SKM-1 (cell line): ENCODE data around the gene DPP10.
"Not testable (repeated sequence)": the region's sequence is repeated elsewhere in the genome, so short reads cannot be mapped to it uniquely, and the experiment has no call there.

Experiments used
- DNase-seq: peaks from one replicate; lab custom pipeline; 2025; ENCODE audit not compliant: unreplicated experiment; lab: John Stamatoyannopoulos, UW

The DPP10 gene

DNA sequence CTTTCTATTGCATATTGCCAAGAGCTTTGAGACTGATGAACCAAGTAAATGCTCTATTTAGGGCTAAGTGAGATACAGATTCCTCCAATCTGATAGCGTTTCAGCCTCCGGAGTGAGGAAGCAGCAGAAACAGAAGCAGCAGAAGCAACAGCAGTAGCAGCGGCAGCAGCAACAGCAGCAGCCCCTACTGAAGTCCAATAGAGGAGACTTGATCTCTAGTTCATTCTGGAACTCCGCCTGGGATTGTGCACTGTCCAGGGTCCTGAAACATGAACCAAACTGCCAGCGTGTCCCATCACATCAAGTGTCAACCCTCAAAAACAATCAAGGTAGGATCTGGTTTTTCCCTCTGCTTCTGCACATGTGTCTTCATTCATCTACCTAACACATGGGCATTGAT, at the start of gene DPP10:
DPP10 (plus strand) TSS at position 132 of the 400 bp plus-strand sequence.
- DNase-seq, result no peak

DNA sequence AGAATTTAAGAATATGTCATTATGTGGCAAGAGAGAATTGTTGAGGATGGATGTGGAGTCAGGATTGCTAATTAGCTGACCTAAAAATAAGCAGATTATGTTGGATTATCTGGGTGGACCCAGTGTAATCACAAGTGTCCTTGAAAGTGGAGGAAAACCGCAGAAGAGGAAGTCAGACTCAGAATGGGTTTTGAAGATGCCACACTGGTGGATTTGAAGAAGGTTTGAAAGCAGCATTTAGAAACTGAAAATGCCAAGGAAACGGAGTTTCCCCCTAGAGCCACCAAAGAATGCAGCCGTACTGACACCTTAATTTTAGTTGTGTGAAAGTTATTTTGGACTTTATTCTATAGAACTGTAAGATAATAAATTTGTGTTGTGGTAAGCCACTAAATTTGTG, 41.6 kb upstream of the DPP10 start:
- peak; percentile 5 for DNase-seq

GRCh38 chr2:114405247-114406116, 37.0 kb upstream of the DPP10 start:
- no peak for DNase-seq

DNA sequence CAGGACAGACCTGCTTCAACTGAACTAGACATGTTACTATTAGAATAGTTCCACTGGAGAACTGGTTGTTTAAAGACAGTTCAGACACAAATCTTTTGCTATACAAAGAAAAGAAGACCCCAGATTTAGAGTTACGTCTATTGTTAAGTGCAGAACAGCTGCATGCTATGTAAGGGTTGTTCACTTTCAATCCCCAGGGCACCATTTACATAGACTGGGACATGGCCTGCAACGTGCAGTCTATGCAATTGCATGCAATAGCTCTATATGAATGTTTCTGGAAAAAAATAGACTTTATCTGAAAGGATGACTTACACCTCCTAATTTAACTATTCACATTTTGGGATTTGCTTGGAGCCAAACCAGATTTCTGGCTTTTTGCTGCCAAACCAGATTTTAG, 36.1 kb upstream of the DPP10 start:
- DNase-seq, result no peak

DNA sequence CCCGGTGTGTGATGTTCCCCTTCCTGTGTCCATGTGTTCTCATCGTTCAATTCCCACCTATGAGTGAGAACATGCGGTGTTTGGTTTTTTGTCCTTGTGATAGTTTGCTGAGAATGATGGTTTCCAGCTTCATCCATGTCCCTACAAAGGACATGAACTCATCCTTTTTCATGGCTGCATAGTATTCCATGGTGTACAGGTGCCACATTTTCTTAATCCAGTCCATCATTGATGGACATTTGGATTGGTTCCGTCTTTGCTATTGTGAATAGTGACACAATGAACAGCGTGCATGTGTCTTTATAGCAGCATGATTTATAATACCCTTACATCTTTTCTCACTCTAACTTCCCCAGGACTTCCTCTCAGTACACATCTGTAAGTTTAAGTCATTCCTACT, 35.1 kb upstream of the DPP10 start:
- not testable (repeated sequence) for DNase-seq

DNA sequence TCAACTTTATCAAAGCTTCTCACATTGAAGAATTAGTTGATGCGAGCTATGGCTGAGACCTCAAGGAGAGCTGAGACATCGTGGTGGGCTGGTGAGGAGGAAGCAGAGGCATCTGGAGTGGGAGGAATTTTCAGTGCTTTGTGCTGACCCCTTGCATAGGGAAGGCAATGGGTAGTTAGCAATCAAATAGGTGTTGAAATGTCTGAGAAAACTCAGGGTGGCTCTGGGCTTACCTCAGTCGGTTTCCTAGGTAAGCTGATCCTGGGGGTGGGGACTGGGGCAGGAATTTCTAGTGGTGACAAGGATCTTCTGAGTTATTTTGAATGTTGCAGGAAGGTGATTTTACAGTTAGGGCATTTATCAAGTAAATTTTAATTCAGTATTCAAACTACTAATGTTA, 20.7 kb upstream of the DPP10 start:
- no peak for DNase-seq

GRCh38 chr2:114424699-114425098, 17.7 kb upstream of the DPP10 start:
- no peak for DNase-seq

DNA sequence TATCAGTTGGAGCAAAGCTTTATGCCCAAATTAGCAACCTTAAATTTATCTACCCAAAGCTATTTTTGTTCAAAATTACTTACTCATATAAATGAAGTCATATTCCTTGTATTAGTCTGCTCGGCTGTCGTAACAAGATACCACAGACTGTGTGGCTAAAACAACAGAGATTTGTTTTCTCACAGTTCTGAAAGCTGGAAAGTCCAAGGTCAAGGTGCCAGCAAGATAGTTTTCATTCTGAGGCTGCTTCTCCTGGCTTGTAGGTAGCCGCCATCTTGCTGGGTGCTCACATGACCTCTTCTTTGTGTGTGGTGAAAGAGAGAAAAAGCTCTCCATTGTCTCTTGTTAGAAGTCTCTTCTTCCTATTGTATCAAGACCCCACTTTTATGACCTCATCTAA, 15.7 kb upstream of the DPP10 start:
- DNase-seq, result no peak

GRCh38 chr2:114436329-114436728, 6.1 kb upstream of the DPP10 start:
- no peak for DNase-seq

DNA sequence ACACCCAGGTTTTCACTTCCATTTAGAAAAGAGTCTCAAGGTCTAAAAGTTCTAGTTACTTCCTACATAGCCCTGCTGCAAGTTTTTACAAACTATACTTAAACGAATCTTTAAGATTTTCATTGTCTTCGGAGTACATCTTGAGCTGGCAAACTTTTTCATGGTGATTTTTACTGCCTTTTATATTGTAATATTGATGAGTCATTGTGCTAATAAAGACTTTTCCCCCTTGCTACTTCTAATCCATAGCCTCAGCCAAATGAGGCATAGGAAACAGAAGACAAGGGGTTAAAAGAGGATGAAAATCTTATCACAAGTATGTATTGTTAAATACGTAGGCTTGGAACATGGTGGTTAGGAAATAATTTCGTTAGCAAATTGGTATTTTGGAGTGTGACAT, 4.1 kb downstream of the DPP10 start:
- no peak for DNase-seq

- DNase-seq, result no peak
These were observed 8.2 kb downstream of the DPP10 start for GRCh38 chr2:114450639-114451038.

DNA sequence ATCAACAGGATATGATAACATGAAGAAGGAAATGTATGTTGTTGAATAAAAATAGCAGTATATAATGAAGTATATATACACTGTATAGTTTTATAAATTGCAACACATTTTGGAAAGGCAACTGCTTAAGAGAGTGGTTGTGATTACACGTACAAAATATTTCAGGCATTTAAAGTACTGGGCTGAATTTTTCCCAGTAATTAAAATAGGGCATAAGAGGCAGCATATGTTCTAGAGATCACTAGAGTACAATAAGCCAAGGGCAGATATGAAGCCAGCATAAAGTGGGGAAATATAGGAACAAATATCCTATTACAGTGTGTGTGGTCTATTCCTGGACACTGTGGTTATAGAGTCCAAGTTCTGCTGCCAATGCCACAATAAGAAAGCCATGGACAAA, 14.1 kb downstream of the DPP10 start:
- no peak for DNase-seq

- DNase-seq, result no peak
These were observed 15.5 kb downstream of the DPP10 start for GRCh38 chr2:114457956-114458355.

DNA sequence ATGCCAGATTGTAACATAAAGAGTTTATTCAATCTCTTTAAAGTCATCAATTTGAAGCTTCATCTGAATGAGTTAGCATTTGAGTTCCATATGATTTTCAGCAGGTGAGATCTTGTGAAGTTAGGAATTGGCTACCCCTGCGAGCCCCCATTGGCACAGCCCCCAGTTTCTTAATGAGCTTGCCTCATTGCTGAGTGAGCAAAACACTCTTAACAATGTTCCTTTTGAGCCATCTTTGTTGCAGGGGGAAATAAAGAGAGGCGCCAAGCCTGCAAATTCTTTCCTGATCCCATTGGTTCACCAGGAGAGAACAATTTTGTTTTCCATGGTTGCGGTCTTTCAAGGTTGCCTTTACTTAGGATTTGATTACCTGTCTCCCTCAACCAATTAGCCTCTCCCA, 18.7 kb downstream of the DPP10 start:
- no peak for DNase-seq

DNA sequence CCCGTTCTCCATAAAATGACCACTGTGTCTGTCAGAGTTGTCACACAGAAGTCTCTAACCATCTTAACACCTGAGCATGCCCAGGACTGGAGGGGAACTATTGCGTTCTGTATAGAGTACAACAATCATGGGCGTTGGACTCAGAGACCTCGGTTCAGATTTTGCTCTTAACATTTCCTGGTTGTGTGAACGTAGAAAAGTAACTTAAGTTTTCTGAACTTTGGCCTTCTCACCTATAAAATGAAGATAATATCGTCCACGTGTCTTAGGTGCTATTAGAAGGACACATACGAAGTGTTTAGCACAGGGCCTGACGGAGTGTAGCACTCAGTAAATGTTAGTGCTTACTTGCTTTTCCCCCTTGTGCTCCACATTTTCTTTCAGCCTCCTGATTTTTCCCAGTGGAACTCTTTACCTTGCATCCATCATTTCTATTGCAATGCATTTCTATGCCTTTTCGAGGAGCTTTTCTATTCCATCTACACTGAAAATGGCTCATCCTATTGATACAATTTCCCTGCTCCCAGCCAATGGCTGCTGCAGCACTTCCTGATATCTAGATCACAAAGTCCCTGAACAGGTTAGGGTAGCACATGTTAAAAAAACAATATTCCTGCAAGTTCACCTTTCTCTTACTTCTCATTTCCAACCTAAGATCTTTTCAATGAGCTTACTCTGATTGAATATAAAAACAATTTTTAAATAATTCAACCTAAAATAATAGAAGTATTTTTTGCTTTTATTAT, 22.7 kb downstream of the DPP10 start:
- no peak for DNase-seq

DNA sequence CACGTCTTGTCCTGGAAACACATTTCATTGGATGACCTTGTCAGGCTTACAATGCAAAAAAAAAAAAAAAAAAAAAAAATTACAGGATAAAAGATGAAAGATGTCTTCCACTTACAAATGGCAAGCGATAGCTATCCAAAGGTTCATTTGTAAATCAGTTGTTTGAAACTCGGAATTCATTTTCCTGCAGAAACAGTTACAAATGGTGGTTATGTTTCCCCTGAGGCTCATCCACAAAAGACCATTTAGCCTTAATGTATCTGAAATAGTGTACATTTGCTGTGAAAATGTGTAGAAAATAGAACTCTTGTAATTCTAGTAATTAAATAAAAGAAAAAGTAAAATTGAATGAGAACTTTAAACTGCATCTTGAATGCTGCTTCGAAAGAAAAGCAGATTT, 25.9 kb downstream of the DPP10 start:
- DNase-seq, result no peak

DNA sequence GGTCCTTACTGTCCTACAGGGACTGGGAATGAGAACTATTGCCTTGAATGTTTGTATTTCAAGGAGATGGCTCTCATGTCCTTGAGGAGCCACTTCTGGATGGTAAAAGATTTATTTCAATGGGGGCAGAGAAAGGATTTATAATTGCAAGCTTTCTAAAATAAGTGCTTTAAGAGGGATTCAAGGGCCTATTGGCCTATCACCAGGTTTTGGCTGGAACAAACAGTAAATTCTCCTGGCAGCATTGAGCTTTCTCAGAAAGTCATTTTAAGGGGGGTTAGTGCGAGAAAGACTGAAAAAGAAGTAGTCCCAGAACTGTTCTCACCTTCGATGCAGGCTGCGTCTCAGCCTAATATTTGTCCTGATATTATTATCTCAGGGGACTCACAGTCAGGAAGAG, 29.8 kb downstream of the DPP10 start:
- DNase-seq, result no peak

DNA sequence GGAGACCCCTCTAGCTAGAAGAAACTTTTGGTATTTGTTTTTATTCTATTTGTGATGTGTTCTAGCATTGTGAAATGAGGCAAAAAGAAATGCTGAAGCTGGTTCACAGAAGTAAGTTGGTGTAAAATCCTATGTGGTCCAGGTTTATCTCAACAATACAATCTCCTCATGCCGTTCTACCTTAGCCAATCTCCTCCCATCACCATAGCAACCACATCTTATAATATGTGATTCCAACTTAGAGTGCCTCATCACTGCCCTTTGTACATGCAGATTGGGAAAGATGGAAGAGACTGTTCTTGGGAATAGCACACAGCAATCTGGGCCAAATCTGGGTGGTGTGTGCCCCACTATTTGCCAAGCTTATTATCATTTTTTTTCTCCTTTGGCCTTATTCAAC, 30.3 kb downstream of the DPP10 start:
- DNase-seq, result no peak

GRCh38 chr2:114488841-114489530, 46.5 kb downstream of the DPP10 start:
- DNase-seq, result no peak

- no peak for DNase-seq
These were observed 52.6 kb downstream of the DPP10 start for GRCh38 chr2:114495046-114495445.

- DNase-seq, result no peak
These were observed 54.5 kb downstream of the DPP10 start for GRCh38 chr2:114496959-114497358.

DNA sequence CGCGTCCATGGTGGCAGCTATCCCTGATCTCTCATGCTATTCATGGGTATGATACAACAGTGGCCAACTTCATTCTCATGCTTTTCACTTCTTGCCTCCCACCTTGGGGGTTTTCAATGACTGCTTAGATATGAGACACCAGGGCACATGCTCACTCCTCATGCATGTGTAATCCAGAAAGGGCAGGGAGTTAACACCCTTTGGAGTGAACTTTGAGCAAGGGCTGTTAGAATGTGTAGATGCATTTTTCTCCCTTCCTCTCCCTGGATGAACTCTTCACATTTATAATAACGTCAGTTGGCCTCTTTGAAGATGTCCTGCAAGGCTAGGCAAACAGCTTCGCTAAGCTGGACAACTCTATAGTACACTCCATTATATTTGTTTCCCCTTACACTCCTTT, 56.7 kb downstream of the DPP10 start:
- DNase-seq, result no peak
